ENCODE data around the gene ZBTB7C.

- TF ChIP-seq FOXM1 (IDR thresholded peaks at IDR 0.05; ENCODE audit: borderline replicate concordance) (no peak), ARNT (IDR thresholded peaks at IDR 0.05) (no peak)
These were observed 104.1 kb downstream of the ZBTB7C start for GRCh38 chr18:48304906-48305693.
